GM19397 (cell line): ENCODE data around the gene SLC22A17.

Experiments used
- ATAC-seq: cut with Tn5 transposase; IDR thresholded peaks from one replicate; pipeline ENCODE4 v1.9.1; 2021; ENCODE audit warnings: mild to moderate bottlenecking, moderate library complexity; ENCODE audit not compliant: unreplicated experiment

SLC22A17 gene

GRCh38 chr14:23382276-23382675 lies 29.6 kb upstream of the SLC22A17 start:
- no peak for ATAC-seq

GRCh38 chr14:23381871-23382270 lies 29.2 kb upstream of the SLC22A17 start:
- no peak for ATAC-seq

DNA sequence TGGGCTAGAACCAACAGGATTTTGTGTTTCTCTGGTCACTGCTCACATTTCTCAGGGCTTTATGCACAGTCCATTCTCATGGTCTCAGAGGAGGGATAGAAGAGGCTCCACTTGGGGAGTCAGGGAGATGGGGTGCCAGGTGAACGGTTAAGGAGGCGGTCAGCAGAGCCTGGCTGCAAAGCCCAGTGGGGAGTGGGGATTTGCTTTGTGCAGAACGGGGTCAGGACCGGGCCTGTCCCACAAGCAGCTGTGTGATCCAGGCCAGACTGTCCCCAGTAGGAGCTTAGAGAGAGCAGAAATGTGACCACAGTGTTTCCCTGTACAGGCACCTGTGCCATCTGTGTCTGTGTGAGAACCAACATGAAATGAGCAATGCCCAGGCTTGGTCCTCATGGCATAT lies 28.3 kb upstream of the SLC22A17 start:
- ATAC-seq = no peak

DNA sequence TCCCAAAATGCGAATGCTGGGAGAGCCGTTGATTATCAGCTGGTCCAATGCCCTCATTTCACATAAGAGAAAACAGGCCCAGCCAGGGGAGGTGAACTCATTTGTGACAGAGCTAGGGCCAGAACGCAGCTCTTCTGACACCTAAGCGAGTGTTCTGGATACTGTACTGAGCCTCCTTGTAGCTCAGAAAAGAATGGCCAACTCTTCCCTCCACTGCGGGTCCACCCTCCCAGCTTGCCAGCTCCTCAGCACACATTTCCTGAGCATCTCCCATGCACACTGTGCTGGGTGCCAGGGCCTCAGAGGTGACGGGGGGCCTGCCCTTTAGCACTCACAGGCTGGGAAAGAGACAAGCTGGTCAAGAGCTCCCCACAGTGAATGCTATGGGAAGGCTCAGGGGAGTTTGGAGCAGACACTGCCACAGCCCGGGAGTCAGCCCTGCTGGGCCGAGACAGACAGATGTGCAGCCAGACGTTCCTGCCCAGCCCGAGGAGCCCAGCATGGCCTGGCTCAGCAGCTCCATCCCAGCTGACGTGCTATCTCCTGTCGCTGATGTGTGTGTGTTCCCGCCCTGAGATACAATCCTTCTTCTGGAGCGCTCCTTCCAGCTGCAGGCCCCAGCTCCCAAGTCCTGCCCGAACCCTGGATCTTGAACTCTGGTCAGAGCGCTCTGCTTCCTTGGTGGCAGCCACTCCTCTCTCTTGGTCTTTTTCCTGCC lies 27.7 kb upstream of the SLC22A17 start:
- no peak for ATAC-seq

DNA sequence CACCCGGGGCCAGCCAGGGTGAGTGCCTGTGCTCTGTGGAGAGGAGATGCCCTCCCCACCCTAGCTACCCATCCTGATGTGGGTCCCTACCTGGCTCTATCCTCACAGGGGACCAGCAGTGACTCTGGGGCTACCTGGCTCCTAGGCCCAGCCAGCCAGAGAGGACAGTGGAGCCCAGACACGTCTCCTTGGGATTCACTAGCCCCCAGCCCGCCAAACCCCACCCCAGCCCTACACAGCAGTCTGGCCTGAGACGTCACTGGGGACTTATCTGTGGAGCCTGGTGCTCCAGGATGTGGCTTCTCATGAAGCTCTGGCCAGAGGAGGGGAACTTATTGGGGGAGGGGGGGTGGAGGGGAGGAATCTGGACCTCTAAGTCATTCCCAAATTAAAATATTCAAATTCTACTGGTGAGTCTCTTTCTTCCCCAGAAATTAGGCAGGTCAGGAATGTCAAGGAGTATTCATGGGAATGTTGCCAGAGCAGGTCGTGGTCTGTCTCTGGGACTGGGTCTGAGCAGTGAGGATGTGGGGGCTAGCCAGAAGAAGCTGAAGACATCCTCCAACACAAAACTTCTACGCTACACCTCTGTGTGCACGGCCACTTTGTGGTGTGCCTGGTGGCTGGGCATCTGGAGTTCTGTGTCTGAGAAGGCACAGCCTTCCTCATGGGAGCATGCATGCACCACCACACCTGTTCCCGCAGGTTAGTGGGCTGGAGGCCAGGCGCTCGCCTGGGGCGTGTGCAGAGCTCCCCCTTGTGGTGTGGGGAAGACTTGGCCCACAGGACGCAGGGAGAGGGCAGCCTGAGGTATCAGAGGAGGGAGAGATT lies 26.9 kb upstream of the SLC22A17 start:
- ATAC-seq = no peak

DNA sequence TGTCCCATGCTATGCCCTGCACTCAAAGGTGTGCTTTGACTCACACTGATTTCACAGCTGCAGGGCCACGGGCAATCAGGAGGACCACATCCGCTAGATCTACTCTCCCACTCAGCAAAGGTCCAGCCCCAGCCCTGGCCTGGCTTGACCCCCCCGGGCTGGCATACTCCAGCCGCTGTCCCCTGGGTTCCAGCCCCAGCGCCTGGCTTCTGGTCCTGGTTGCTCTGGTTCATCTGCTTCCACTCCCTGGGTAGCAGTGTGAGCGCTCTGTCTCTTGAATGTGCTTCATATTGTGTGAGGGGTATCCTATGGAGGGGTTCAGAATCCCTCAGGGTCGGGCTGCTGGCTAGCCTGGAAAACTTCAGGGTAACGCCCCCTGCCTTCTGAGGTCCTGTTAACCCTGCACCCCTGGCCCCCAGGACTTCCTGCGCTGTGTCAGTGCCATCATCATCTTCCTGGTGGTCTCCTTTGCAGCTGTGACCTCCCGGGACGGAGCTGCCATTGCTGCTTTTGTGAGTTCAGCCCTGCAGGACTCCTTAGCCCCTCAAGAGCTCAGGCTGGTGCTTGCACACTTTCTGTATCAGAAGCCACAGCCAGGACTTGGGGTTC lies 26.0 kb upstream of the SLC22A17 start:
- no peak for ATAC-seq

DNA sequence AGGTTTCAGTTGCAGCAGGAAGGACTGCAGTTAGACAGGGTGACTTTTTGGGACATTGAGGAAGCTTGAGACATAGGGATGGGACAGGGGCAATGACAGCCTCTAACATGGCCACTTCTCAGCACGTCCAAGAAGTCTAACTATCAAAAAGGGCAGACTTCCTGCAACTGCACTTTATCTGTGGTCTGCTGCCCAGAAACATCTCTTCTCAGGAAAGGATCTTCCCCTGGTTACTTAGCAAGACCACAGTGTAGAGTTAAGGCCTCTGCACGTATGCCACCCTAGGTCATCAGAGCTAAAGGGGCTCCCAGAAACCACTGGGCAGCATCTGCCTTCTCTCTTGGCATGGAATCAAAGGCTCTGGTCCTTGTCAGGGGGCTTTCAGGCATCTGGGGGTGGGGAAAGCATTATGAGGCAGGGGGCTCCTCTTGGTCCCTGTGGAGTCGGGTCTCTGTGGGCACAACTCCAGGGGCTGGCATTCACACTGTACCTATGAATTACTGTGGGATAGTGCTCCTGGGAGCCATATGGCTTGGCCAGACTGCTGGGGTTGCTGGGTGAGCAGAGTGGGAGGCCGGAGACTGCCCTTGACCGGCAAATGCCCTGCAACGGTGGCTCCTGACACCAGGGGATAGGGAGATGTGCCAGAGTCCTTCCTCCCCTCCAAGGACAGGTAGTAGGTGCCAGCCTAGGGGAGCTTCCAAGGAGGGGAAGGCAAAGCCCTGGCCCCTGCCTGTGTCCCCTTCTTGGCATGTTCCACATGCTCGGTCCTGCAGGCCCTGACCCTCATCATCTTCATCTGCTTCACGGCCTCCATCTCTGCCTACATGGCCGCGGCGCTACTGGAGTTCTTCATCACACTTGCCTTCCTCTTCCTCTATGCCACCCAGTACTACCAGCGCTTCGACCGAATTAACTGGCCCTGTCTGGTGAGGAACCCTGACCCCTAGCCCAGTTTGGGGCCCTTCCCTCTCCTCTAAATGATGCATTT lies 25.2 kb upstream of the SLC22A17 start:
- no peak for ATAC-seq

DNA sequence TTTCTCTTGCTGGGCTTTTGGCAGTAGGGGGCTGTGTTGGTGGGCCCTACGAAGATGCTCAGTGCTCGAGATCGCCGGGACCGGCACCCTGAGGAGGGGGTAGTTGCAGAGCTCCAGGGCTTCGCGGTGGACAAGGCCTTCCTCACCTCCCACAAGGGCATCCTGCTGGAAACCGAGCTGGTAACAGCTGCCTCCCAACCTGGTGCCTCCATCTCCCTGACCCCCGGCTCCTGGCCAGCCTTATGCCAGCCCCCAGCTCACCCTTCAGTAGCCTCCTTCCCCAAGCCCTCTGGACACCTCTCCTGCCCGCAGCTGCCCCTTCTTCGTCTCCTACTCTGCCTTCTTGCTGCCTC lies 24.5 kb upstream of the SLC22A17 start:
- no peak for ATAC-seq

GRCh38 chr14:23376482-23377197 lies 24.0 kb upstream of the SLC22A17 start, which contains the start of gene CMTM5:
Gene CMTM5 (plus strand): TSS chr14:23377046. CDS start chr14:23377252, 206 bp downstream.
- no peak for ATAC-seq

GRCh38 chr14:23375527-23376251 lies 23.0 kb upstream of the SLC22A17 start:
- no peak for ATAC-seq

DNA sequence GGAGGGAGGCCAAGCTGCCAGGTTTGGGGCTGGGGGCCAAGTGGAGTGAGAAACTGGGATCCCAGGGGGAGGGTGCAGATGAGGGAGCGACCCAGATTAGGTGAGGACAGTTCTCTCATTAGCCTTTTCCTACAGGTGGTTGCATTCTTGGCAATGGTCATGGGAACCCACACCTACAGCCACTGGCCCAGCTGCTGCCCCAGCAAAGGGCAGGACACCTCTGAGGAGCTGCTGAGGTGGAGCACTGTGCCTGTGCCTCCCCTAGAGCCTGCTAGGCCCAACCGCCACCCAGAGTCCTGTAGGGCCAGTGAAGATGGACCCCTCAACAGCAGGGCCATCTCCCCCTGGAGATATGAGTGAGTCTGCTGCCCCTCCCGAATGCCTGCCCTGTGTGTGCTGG lies 20.4 kb upstream of the SLC22A17 start:
- ATAC-seq = no peak

- no peak for ATAC-seq
Measured at GRCh38 chr14:23372509-23372908, 19.8 kb upstream of the SLC22A17 start, which contains the start of gene IL25. Gene IL25 (plus strand): TSS chr14:23372809.

DNA sequence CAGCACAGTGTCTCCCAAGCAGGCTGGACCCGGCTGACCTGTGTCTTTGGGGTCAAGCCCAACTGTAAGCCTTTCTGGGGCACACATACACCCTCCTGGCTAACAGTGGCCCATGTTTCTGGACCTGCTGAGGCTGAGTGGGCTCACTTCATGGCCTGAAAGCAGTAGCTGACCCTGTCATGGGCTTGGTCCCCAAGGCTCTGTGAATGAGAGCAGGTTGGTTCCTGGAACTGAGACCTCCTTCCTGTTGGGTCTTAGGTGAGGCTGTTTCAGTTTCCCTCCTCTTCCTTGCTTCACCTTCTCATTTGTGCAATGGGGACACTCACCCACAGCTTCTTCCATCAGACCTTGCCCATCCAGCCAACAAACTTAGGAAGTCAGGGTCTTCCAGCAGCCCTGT lies 19.2 kb upstream of the SLC22A17 start:
- ATAC-seq = no peak

GRCh38 chr14:23370221-23370620 lies 17.5 kb upstream of the SLC22A17 start:
- no peak for ATAC-seq

DNA sequence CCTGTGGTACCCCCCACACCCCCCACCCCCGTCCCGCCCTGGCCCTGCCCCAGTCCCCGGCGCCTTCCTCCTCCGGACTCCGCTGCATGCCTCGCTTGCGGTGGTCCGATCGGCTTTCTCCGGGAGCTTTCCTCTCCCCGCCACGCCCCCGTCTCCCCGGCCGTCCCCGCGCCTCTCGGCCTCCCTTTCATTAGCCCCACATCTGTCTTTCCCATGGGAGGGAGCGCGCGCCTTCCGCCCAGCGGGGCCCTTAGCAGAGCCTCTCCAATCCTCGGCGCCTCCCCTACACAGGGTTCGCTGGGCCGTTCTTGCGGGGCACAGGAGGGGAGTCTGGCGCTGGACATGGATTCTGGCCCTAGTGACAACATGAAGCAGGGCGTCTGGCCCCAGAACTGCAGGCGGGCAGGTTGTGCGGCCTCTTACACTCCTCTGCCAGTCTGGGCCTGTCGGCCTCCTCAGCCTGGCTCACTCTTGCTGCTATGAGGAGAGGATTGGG lies 13.8 kb upstream of the SLC22A17 start:
- ATAC-seq = no peak

GRCh38 chr14:23365732-23366425 lies 13.2 kb upstream of the SLC22A17 start:
- no peak for ATAC-seq

DNA sequence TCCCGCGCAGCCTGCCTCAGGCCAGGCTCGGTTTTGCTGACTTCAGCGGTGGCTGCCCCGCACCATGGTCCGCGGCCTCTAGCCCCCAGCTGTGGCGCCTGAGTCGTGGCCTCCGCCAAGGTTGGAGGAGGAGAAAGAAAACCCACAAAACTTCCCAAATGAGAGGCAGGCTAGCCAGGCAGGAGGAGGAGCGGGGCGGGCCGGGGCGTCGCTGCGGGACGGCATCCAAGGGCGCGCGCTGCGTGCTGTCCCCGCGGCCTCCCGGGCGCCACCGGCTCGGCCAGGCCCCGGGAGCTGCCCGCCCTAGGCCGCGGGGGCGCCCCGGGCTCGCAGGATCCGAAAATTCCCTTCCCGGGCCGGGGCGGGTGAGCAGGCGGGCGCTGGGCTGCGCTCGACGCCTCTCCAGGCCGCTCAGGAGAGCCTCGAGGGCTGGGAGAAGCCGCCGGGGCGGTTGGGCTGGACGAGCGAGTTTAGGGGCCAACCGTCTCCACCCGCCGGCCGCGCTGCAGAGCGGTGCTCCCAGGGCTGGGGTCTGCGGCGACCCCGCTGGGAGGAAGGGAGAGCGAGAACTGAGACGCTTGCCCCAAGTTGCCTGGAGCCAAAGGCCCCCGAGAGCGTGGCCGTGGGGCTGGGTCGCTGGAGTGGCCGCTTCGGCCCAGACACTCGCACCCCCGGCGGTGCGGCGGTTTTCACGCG lies 12.5 kb upstream of the SLC22A17 start, which contains the start of gene EFS:
Gene EFS (minus strand): TSS at position 137 of the 696 bp plus-strand sequence. CDS start 147 bp downstream, outside the sequence.
- no peak for ATAC-seq
